ENCODE measurements around the gene OR1K1. TPM values are rescaled to one million over a fixed set of nuclear protein-coding genes. Genes with fewer than 3 reads are reported as not detected.
A peak's percentile ranks its signal among the peaks of the same experiment; 100 is the strongest.

OR1K1 gene
- total RNA-seq, 1 donor from 2014 or later, result not detected

DNA sequence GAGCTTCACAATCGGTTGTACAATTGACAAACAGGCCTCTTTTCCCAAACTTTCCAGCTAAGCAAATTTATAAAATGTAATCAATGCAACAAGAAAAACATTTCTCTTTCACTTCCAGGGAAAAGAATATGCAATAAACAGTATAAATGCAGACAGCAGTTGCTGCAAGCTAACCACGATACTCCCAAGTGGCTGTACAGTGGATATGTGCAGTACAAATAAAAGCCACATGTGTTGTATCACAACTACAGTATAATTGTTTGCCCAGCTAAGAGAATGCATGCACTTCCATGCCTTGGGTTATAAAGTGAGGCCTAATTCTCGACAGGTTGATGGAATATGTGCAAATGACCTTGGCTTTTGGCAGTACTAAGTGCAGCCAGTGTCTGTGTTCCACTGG, 45.2 kb downstream of the OR1K1 start:
- no peaks in the 10 kb centered on the region for H3K9me3 Mint-ChIP-seq
- peaks cover 28% of the 10 kb centered on the region for H3K36me3 Mint-ChIP-seq (ENCODE audit: low read depth)
- no peak overlapping the region for H3K4me3 Mint-ChIP-seq
- H3K4me1 Mint-ChIP-seq (ENCODE audit: low read depth), result peaks cover 41% of the 10 kb centered on the region
- intact Hi-C loops (cut with micrococcal nuclease), result loop anchor here (5.0 kb wide), 1 partner anchor 57 kb away; no protein-coding TSS in a partner anchor
- no peak for DNase-seq (ENCODE audit: low spot score)
- H3K27ac Mint-ChIP-seq, result no peak overlapping the region
- peaks cover 2% of the 10 kb centered on the region for H3K27me3 Mint-ChIP-seq (ENCODE audit: insufficient read depth)

DNA sequence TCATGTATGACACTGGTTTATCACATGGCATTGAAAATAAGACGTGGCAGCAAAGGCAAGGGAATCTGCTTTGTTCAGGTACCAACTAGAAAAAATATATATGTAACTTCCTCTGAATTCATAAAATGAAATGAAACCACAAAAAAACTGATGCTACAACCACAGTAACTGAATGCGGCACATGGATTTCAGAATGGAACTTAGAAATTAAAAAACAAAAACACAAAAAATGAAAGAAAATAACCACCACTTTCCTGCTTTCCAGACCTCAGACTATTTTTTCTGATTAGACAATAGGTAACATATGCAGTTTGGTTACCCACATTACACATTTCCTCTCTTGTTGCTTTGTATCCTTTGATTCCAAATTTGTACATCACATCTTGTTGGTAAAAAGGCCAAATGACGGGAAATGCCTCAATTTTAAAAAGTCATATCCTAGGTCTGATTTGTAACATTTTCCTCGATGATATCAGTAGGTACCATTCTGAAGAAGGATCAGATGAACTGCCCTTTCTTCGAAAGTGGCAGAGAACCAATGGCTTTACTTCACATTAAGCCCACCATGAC, 46.5 kb downstream of the OR1K1 start:
- no peaks in the 10 kb centered on the region for H3K9me3 Mint-ChIP-seq
- H3K4me3 Mint-ChIP-seq, result peak overlapping the region; percentile 28
- peaks cover 38% of the 10 kb centered on the region for H3K36me3 Mint-ChIP-seq (ENCODE audit: low read depth)
- DNase-seq (ENCODE audit: low spot score), result no peak
- intact Hi-C loops (cut with micrococcal nuclease), result loop anchor here (1.0 to 5.0 kb wide), 3 partner anchors 18 to 56 kb away; partner anchors contain the start of gene PDCL
- H3K27me3 Mint-ChIP-seq (ENCODE audit: insufficient read depth), result no peaks in the 10 kb centered on the region
- H3K4me1 Mint-ChIP-seq (ENCODE audit: low read depth), result peaks cover 46% of the 10 kb centered on the region
- peak overlapping the region; percentile 90 for H3K27ac Mint-ChIP-seq

DNA sequence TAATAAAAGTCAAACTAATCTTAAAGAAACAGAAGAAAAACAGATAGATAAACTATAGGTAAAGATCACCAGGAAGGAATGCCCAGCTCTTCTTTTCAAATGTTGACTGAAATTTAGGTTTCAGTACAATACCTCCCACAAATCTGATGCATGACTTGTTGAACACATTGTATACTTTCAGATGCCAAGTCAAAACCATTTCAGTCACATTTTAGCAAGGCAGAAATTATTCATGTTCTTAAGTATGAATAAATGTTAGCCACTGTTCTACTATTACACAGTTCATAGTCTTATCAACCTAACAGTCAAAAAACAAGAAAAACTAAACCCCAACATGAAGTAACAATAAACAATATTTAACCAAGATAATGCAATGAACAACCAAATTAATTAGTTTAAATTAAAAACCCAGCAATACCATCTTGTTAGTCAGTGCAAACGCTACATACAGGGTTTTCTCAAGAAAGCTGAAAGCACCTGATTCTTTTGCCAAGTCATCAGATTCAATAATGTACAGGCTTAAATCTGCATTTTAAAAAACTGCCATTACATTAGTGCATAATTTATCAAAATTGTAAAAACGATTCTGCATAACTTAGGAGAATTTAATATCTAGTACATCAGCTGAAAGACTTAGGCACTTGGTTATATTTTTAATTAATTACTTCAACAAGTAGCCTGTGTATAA, 48.5 kb downstream of the OR1K1 start:
- DNase-seq (ENCODE audit: low spot score), result no peak
- H3K27me3 Mint-ChIP-seq (ENCODE audit: insufficient read depth), result no peaks in the 10 kb centered on the region
- peaks cover 36% of the 10 kb centered on the region for H3K36me3 Mint-ChIP-seq (ENCODE audit: low read depth)
- intact Hi-C loops (cut with micrococcal nuclease), result loop anchor here (5.0 kb wide), 1 partner anchor 54 kb away; no protein-coding TSS in a partner anchor
- H3K4me3 Mint-ChIP-seq, result no peak overlapping the region
- peaks cover 46% of the 10 kb centered on the region for H3K4me1 Mint-ChIP-seq (ENCODE audit: low read depth)
- H3K9me3 Mint-ChIP-seq, result no peaks in the 10 kb centered on the region
- H3K27ac Mint-ChIP-seq, result no peak overlapping the region

Other genes starting within 250 kb of the OR1K1 start
- gene OR1N2, start 247.0 kb upstream of the OR1K1 start, total RNA-seq, result not detected in 2 replicates
- not detected in 2 replicates for gene OR1L8, start 216.7 kb upstream of the OR1K1 start, total RNA-seq
- not detected in 2 replicates for gene OR1Q1, start 185.4 kb upstream of the OR1K1 start, total RNA-seq
- not detected in 2 replicates for gene OR1B1, start 142.5 kb upstream of the OR1K1 start, total RNA-seq
- gene OR1L1, start 138.4 kb upstream of the OR1K1 start, total RNA-seq, result not detected in 2 replicates
- not detected in 2 replicates for gene OR1L3, start 125.0 kb upstream of the OR1K1 start, total RNA-seq
- gene OR1L4, start 76.1 kb upstream of the OR1K1 start, total RNA-seq, result not detected in 2 replicates
- not detected in 2 replicates for gene OR1L6, start 57.8 kb upstream of the OR1K1 start, total RNA-seq
- gene OR5C1, start 11.2 kb upstream of the OR1K1 start, total RNA-seq, result not detected in 2 replicates
- gene PDCL, start 28.5 kb downstream of the OR1K1 start, total RNA-seq, result 19.3 and 20.4 TPM in 2 replicates
- 39.8 and 49.3 TPM in 2 replicates for gene RC3H2, start 105.2 kb downstream of the OR1K1 start, total RNA-seq
- gene ZBTB6, start 113.2 kb downstream of the OR1K1 start, total RNA-seq, result 12.1 and 12.6 TPM in 2 replicates
- 8.3 and 9.9 TPM in 2 replicates for gene ZBTB26, start 131.4 kb downstream of the OR1K1 start, total RNA-seq
- 26.6 and 30.2 TPM in 2 replicates for gene RABGAP1, start 140.9 kb downstream of the OR1K1 start, total RNA-seq
- gene GPR21, start 233.5 kb downstream of the OR1K1 start, total RNA-seq, result 0.54 and 0.88 TPM in 2 replicates

Measured in activated T-helper 1 cell treated with anti-CD3 and anti-CD28 coated beads, Interleukin-12 subunit alpha, Interleukin-12 subunit beta, Interleukin-2, Interleukin-4 antibody, amounts not matched to agents 30 ng/mL and 10 ng/mL and 1 ng/mL, durations not matched to agents 14 hours and 24 hours and 36 hours (primary cell).